Kidney tubule cell (primary cell): ENCODE data around the gene GPR32.
"Not testable (repeated sequence)": the region's sequence is repeated elsewhere in the genome, so short reads cannot be mapped to it uniquely, and the experiment has no call there.

Source experiments
- DNase-seq: peaks from one replicate; pipeline ENCODE4 v3.0.0-alpha.2; 2018; ENCODE audit warnings: low spot score

The GPR32 gene

DNA sequence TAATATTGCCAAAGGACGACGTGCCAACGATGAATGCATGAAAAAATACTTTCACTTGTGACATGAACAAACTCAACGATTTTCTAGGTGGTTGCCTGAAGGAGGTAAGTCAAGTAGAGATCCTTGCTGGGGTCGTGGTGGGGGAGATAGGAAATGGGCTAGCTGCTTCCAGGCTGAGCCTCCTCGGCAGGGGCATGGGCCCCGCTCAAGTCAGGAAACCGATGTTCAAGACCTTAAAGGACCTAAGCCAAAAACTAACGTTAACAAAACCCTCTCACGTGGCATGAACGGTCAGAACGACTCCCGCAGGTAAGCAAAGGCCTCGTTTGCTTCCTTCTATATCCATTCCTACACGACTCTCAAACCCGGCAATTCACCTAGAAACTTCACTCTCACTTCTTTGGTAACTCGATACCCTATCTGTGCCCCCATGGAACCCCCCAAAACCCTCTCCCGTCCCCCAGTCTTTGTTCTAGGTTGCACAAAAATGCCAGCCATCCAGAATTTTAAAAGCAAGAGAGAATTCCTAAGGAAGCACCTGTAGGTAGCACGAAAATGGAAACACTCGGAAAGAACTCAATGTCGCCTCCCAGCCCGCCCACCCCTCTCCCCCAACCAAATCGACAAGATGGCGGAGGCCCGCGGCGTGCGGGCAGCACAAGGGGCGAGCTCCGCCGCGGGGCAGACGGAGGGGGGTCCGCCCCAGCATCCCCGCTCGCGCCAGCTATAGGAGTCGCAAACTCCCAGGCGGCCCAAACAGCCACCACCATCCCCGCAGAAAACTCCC is 33.6 kb downstream of the GPR32 start:
- peak; percentile 17 for DNase-seq

DNA sequence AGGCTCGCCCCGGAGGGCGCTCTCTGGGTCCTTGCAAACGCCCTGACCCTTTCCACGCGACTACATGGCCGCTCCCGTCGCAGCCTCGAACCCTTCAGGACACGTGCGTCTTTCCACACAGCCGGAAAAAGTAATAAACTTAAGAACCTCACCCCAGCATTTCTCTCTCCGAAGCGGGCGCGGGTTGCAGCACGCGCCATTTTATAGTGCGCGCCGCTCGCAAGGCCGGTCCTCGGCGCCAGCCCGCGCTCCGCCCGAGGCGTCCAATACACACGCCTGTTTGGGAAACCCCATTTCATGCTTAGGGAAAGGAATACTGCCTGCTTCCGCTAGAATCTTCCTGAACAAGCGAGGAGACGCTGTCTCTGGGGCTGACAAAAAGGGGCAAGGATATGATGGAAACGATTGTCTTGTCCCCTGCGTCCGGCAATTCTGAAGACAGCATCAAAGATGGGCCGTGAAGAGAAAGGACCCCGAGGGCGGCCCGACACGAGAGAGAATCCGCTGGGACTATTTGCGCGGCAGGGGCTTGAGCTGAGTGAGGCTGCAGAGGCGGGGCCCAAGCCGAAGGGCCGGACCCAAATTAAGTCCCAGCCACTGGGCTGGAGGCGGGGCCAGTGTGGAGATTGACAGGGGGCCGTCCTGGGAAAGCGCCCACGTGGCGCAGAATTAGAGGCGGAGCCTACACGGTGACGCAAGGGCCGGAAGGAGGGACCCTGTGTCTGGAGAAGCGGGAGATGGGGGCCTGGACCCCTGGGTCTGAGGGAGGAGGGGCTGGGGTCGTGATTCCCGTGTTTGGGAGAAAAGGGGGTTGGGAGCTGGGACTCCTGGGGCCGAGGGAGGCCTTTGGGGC is 34.4 kb downstream of the GPR32 start:
- peak; percentile 99 for DNase-seq

DNA sequence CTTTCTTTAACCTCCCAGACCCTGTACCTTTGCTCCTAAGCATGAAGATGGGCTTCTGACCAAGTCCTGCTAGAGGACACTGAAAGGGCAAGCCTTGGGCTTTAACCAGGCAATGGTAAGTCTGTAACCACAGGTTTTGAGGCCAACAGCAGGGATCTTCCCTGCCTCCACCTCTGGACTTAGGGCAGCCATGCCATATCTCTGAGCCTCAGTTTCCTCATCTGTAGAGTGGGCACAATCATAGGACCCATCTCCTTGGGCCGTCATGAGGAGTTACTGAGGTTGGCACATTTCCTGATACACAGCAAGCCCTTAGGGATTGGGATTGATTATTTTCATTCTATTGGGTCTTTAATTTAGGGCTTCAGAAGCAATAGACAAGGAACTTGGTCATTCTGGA is 38.6 kb downstream of the GPR32 start:
- DNase-seq: no peak

DNA sequence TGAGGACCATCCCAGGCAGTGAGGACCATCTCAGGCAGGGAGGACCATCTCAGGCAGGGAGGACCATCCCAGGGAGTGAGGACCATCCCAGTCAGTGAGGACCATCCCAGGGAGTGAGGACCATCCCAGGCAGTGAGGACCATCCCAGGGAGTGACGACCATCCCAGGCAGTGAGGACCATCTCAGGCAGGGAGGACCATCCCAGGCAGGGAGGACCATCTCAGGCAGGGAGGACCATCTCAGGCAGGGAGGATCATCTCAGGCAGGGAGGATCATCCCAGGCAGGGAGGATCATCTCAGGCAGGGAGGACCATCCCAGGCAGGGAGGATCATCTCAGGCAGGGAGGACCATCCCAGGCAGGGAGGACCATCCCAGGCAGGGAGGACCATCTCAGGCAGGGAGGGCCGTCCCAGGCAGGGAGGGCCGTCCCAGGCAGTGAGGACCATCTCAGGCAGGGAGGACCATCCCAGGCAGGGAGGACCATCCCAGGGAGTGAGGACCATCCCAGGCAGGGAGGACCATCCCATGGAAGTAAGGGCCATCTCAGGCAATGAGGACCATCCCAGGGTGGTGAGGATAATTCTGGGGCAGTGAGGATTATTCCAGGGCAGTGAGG is 41.5 kb downstream of the GPR32 start:
- not testable (repeated sequence) for DNase-seq

DNA sequence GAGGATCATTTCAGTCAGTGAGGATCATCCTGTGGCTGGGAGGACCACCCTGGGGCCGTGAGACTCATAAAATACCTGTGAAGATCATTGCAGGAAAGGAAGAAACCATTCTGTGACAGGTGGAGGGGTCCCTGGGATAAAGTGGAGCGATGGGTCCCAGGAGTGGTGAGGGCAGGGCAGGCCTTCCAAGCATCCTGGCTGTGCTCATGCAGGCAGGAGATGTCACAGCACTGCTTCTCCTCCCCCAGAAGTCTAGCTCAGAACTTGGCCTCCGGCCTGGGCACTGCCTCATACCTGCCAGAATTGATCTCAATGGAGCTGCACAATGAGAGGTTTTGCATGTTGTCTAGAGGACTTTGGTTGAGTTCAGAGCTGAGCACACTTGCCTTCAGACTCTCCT is 42.2 kb downstream of the GPR32 start:
- no peak for DNase-seq

DNA sequence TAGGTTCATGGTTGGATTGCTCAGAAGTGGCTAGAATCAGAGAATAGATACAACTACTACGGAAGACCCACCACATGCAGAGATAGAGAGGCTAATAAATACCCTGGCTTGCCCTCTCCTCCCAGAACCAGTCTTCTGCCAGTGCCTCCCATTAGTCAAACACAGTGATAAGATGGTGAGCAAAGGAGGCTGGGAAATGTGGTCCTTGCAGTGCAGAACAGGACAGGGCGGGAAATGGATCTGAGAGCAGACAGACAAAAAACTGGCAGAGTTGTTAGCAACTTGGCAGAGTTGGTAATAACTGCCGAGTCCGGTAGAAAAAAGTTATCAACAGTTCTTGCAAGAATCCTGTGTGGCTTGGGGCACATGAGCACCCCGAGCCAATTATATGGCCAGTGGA is 44.6 kb downstream of the GPR32 start:
- no peak for DNase-seq

DNA sequence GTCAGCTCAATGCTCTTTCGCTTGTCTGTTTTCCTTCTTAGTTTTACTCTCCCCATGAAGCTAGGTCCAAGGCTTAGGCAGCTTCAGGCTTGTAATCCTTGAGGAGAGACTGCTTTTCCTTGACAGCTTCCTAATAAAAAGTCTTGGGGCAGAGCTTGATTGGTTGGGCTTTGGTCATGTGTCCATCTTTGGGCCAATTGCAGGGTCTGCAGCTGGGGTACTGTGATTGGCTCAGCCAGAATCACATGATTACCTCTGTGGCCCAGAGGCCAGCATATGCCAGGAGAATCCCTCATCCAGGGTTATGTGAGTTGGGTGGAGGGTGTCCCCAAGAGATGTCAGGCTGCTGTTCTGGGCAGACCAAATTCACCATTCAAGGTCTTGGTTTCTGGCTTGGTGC is 45.2 kb downstream of the GPR32 start:
- no peak for DNase-seq

DNA sequence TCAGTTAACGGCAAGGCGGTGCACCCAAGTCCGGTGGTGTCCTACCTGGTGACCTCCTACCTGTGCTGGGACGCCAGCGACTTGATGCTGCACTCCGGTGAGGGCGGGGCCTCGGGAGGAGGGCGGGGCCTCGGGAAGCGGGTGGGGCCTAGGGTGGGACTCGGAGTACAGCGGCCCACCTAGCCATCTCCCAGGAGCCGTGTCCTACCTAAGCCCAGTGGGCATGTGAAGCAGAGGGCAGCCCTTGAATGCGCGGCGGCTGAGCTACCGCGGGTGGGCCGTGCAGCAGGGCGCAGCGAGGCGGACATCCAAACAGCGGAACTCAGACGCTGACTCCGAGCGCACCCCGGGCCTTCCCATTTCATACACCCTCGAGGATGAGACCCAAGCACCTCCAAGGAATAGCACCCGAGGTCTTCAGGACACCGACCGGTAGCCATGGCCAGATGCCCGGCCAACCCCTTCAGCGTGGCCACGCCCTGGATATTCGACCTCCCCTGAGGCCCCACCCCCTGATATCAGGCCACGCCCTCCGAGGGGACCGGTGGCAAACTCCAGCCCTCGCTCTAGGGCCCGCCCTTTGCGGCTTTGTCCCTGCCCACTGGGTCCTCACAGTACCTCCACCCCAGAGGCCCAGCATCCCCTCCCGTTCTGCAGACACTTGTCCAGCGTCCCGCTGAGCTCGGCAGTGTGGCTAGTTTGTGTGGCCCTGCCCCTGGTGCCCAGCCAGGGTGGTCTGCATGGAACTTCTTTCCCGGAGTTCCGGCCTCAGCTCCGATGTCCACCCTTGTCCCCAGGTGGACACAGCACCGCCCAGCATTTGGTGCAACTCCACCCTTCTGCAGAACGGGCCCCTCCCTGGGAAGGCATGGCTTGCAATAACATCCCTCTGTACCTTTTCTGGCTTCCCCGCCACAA is 47.9 kb downstream of the GPR32 start:
- DNase-seq: no peak

DNA sequence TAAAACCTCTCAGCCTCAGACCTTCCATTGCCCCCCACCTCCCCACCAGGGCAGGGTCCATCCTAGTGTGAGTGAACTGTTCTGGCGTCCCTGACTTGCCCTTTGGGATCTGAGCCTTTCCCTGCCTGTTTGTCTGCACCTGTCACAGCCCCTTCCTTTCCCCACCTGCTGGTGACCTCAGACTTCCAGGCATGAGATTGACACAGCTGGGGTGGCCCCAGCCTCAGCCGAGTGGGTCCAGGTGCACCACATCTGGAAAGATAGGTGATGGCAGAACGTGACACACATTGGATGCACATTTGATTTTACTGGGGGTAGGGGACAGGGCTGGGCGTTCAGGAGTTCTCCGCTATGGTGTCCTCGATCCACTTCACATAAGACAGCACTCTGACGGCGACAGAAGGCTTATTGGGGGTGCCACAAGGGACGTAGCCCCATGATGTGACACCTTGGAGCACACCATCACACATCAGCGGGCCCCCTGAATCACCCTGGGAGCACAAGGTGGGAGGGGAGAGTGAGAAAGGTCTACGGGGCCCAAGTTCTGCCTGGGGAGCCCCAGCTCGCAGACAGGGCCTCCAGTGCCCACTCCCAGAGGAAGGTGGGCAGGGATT is 48.7 kb downstream of the GPR32 start:
- DNase-seq: no peak

DNA sequence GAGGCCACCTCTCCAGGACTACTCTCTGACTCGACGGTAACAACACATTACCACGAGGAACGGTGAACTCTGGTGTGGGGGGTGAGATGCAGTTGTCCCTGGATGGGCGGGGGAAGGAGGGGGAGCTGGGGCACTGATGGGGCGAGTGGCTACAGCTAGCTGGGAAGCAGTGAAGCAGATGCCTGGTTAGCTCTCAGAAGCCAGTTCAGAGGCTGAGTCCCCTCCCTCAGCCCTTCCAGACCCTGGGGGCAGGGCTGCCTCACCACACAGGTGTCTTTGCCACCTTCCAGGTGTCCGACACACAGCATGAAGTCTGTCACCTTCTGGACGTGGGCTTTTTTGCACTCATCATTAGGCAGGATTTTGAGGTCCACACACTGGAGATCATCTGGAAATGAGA is 49.4 kb downstream of the GPR32 start:
- DNase-seq: no peak

DNA sequence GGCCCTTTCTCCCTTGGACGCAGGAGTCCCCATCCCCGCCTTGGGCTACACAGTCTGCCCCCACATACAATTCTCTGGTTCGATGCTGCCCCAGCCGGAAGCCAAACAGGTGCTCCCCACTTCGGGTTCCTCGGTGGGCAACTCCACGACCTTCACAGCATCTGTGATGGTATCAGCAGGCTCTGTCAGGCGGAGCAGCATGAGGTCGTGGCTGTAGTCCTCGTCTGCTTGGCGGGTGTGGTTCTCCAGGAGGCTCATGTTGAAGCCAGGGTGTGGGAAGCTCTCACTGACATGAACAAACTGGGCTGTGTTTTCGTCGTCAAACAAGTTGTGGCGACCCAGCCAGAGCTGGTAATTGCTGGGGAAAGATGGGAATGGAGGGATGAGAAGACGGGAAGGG is 49.8 kb downstream of the GPR32 start:
- no peak for DNase-seq

DNA sequence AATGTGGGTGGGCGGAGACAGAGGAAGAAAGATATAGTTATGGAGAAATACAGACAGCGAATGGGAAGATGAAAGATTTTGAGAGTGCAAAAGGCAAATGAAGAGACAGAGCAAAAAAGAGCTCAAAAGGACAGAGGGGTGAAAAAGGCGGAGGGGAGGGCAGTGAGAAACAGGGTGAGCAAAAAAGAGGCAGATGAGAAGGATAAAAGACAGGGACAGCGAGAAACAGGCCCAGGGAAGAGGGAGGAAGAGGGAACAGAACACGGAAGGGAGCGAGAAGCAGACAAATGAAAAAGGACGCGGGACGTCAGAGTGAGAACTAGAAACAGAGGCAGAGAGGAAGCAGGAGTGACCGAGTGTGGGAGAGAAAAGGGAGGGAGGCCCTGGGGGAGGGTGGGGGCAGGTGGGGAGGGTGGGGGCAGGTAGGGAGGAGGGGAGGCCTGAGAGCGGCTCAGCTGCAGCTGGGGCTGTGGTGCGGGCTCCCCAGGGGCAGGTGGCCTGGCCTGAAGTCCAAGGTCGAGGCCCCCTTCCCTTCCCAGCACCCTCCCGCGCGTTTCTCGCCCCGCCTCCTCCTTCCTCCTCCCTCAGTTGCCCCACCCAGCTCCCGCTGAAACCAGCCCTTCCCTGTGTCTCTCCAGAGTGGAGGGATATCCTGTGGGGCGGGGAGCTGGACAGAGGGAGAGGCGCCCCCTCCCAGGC is 50.4 kb downstream of the GPR32 start:
- no peak for DNase-seq

DNA sequence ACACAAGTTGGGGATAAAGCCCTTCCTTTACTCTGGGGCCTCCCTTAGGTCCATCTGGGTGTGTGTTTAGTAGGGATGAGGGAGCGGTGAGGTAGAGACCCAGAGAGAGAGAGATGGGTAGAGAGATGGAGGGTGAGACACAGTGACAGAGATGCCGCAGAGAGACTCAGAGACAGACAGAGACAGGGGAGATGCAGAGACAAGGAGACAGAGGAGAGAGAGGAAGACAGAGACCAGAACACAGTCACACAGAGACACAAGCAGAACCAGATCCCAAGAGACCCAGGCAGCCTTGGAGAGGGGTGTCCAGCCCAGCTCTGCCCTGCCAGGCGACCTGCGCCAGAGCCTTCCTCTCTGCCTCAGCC is 51.0 kb downstream of the GPR32 start:
- DNase-seq: no peak
